SU-DHL-6 (cell line): ENCODE data around the gene SIGLEC7.

Source experiments
- H2AFZ ChIP-seq: fragments of 200-600 bp; sonication (generic); 2 replicates; pipeline ENCODE4 v1.6.1; 2014; ENCODE audit warnings: low read depth, mild to moderate bottlenecking, moderate library complexity, mixed read lengths, antibody characterized with exemption, low read length; ENCODE audit not compliant: severe bottlenecking
- H3F3A ChIP-seq: fragments of 200-600 bp; shearing (Covaris generic); 2 replicates; pipeline ENCODE4 v1.6.0; 2016; ENCODE audit warnings: antibody characterized with exemption, mild to moderate bottlenecking; ENCODE audit not compliant: insufficient read depth
- H3K27ac ChIP-seq: fragments of 200-600 bp; sonication (generic); 2 replicates; pipeline ENCODE4 v1.5.1; 2016; ENCODE audit warnings: low read depth, mild to moderate bottlenecking, low read length, moderate library complexity, mixed read lengths
- H3K27me3 ChIP-seq: fragments of 200-600 bp; sonication (generic), shearing (Covaris generic); 2 replicates; pipeline ENCODE4 v1.6.0; 2014; ENCODE audit warnings: mild to moderate bottlenecking, low read length
- H3K36me3 ChIP-seq: fragments of 200-600 bp; sonication (generic); 2 replicates; pipeline ENCODE4 v1.6.1; 2014; ENCODE audit warnings: mild to moderate bottlenecking, low read length, mixed read lengths
- H3K4me2 ChIP-seq: fragments of 300-600, 200-600 bp; shearing (Covaris generic), sonication (generic); 2 replicates; pipeline ENCODE4 v1.6.0; 2014; ENCODE audit warnings: low read length, low read depth, mild to moderate bottlenecking; ENCODE audit not compliant: poor library complexity, severe bottlenecking
- H3K4me3 ChIP-seq: fragments of 200-600 bp; sonication (generic); 2 replicates; pipeline ENCODE4 v1.5.1; 2014; ENCODE audit warnings: antibody characterized with exemption, low read length, mild to moderate bottlenecking, mixed read lengths; ENCODE audit not compliant: insufficient read depth, poor library complexity, severe bottlenecking
- H3K79me2 ChIP-seq: fragments of 200-600 bp; sonication (generic); 2 replicates; pipeline ENCODE4 v1.6.1; 2014; ENCODE audit warnings: mild to moderate bottlenecking, low read length, moderate library complexity; ENCODE audit not compliant: insufficient read depth
- H3K9ac ChIP-seq: fragments of 200-600 bp; sonication (generic); 2 replicates; pipeline ENCODE4 v1.7.0; 2014; ENCODE audit warnings: mild to moderate bottlenecking, low read length
- H3K9me2 ChIP-seq: fragments of 200-600 bp; sonication (generic); replicated peaks from 2 replicates; pipeline ENCODE4 v1.6.1; 2014; ENCODE audit warnings: low read length; ENCODE audit not compliant: insufficient read depth
- H3K9me3 ChIP-seq: fragments of 200-600 bp; sonication (generic); 2 replicates; pipeline ENCODE4 v1.6.1; 2014; ENCODE audit warnings: low read length, mixed read lengths; ENCODE audit not compliant: insufficient read depth
- H4K20me1 ChIP-seq: fragments of 200-600 bp; sonication (generic); 2 replicates; pipeline ENCODE4 v1.6.1; 2014; ENCODE audit warnings: low read depth, mild to moderate bottlenecking, antibody characterized with exemption, low read length, moderate library complexity, mixed read lengths
- EZH2phosphoT487 ChIP-seq: fragments of 200-600 bp; sonication (generic), shearing (Covaris generic); conservative IDR thresholded peaks from 2 replicates; pipeline ENCODE4 v1.6.1; 2018; ENCODE audit warnings: mild to moderate bottlenecking, antibody characterized with exemption, low read length, moderate library complexity, mixed read lengths
- TF ChIP-seq, protein P1 (sequence below): fragments of 200-600 bp; sonication (generic); IDR thresholded peaks from one replicate; pipeline ENCODE4 v1.5.1; 2017; ENCODE audit warnings: antibody characterized with exemption, mild to moderate bottlenecking, low read length, moderate library complexity; ENCODE audit not compliant: insufficient read depth, poor library complexity, severe bottlenecking

The SIGLEC7 gene

DNA sequence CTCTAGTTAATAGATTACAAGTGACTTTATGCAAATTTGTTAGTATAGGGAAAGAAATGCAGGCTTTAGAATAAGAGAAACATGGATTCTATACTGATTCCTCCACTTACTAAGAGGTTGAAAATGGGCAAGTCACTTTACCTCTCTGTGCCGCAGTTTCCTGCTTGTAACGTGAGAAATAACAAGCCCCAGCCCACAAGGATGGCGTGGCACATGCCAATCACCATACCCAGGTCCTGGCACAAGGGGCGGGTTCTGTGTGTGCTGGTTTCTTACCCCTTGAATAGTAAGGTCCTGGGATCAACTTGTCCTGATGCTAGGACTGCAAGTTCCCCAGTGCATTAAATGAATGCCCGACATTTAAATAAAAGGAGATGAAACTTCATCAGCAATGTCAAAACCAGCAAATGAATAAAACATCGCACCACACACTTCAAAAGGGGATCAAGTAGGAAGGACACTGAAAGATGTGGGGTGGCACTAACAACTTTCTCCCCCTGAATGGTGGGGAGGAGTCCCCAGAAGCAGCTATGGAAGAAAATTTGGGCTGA is 25.3 kb upstream of the SIGLEC7 start:
- Histone ChIP-seq H3K4me3 (no peak overlapping the region), H3K9ac (no peak overlapping the region), H3K4me2 (no peak overlapping the region), H3K9me3 (no peaks in the 10 kb centered on the region), H4K20me1 (no peaks in the 10 kb centered on the region), H3K36me3 (no peaks in the 10 kb centered on the region), H3K27me3 (no peaks in the 10 kb centered on the region), H3K27ac (no peak overlapping the region), H3K79me2 (no peaks in the 10 kb centered on the region), H3F3A (no peaks in the 10 kb centered on the region), H2AFZ (no peak overlapping the region), H3K9me2 (no peaks in the 10 kb centered on the region)
- TF ChIP-seq EZH2phosphoT487: no peak
- TF ChIP-seq, protein P1, sequence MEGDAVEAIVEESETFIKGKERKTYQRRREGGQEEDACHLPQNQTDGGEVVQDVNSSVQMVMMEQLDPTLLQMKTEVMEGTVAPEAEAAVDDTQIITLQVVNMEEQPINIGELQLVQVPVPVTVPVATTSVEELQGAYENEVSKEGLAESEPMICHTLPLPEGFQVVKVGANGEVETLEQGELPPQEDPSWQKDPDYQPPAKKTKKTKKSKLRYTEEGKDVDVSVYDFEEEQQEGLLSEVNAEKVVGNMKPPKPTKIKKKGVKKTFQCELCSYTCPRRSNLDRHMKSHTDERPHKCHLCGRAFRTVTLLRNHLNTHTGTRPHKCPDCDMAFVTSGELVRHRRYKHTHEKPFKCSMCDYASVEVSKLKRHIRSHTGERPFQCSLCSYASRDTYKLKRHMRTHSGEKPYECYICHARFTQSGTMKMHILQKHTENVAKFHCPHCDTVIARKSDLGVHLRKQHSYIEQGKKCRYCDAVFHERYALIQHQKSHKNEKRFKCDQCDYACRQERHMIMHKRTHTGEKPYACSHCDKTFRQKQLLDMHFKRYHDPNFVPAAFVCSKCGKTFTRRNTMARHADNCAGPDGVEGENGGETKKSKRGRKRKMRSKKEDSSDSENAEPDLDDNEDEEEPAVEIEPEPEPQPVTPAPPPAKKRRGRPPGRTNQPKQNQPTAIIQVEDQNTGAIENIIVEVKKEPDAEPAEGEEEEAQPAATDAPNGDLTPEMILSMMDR: no peak

DNA sequence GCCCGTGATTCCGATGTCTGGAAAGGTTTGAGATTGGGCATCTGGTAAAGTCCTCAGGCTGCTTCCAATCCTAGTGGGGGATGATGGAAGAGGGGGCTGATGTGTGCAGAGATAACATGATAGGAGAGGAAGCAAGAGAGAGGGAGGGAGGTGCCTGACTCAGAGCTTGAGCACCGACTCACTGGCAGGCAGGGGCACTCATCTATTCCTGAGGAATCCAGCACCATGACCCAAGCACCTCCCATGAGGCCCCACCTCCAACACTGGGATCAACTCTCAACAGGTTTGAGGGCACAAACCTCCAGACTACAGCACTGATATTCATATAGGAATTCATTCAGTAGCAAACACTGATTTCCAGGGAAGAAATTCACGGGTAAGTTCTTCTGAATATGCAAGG is 23.0 kb upstream of the SIGLEC7 start:
- no peak overlapping the region for H2AFZ ChIP-seq
- H3F3A ChIP-seq: no peaks in the 10 kb centered on the region
- TF ChIP-seq, protein P1: no peak
- TF ChIP-seq EZH2phosphoT487: no peak
- no peaks in the 10 kb centered on the region for H4K20me1 ChIP-seq
- H3K9me3 ChIP-seq: no peaks in the 10 kb centered on the region
- H3K27me3 ChIP-seq: no peaks in the 10 kb centered on the region
- no peaks in the 10 kb centered on the region for H3K9me2 ChIP-seq
- no peaks in the 10 kb centered on the region for H3K36me3 ChIP-seq
- H3K9ac ChIP-seq: no peak overlapping the region
- no peak overlapping the region for H3K4me2 ChIP-seq
- H3K79me2 ChIP-seq: no peaks in the 10 kb centered on the region
- no peak overlapping the region for H3K4me3 ChIP-seq
- H3K27ac ChIP-seq: no peak overlapping the region

DNA sequence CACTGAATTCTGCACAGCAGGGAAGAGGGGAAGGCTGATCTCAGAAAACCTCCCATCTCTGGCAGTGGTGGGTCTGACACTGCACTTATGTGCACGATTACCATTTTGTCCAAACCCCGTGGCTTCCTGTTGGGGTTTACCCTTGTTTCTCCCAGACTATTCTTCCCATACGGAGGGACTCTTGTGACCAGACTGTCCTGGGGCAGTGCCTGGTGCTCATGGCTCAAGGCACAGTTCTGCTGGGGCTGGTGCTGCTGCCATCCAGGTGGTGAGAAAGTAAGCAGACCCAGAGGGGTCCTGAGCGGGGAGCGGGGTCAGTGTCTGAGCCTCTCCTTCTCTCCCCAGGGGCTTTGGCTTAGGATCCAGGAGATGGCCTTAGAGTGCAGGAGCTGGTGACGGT is 22.5 kb upstream of the SIGLEC7 start:
- H3K4me3 ChIP-seq: no peak overlapping the region
- H3K27me3 ChIP-seq: no peaks in the 10 kb centered on the region
- no peaks in the 10 kb centered on the region for H3K9me2 ChIP-seq

More for the DNA sequence above, 22.5 kb upstream of the SIGLEC7 start:
- Histone ChIP-seq H3K79me2 (no peaks in the 10 kb centered on the region), H3K36me3 (no peaks in the 10 kb centered on the region), H3F3A (no peaks in the 10 kb centered on the region), H3K27ac (no peak overlapping the region), H3K9ac (no peak overlapping the region), H3K4me2 (no peak overlapping the region), H3K9me3 (no peaks in the 10 kb centered on the region), H4K20me1 (no peaks in the 10 kb centered on the region), H2AFZ (no peak overlapping the region)
- no peak for TF ChIP-seq EZH2phosphoT487
- TF ChIP-seq, protein P1: no peak
